ENCODE measurements around the gene HFE. TPM values are rescaled to one million over a fixed set of nuclear protein-coding genes. Genes with fewer than 3 reads are reported as not detected.
"Not testable (repeated sequence)": the region's sequence is repeated elsewhere in the genome, so short reads cannot be mapped to it uniquely, and the experiment has no call there.

HFE gene
- total RNA-seq, 1 donor = 15.5 TPM

GRCh38 chr6:26064619-26065257 lies 22.5 kb upstream of the HFE start:
- H3K4me3 ChIP-seq (ENCODE audit: low read depth, low read length) = no peak overlapping the region
- TF ChIP-seq CTCF (IDR thresholded peaks at IDR 0.05; ENCODE audit: insufficient read depth, low read depth, low read length) = peak; percentile 76
- peak; percentile 56 for DNase-seq (ENCODE audit: low read depth)

- no peak overlapping the region for H3K4me3 ChIP-seq (ENCODE audit: low read depth, low read length)
- peak; percentile 85 for TF ChIP-seq CTCF (IDR thresholded peaks at IDR 0.05; ENCODE audit: insufficient read depth, low read depth, low read length)
- peak; percentile 88 for DNase-seq (ENCODE audit: low read depth)
Observed at GRCh38 chr6:26065952-26066380, 21.3 kb upstream of the HFE start.

GRCh38 chr6:26067367-26067766 lies 19.9 kb upstream of the HFE start:
- no peak for DNase-seq (ENCODE audit: low read depth)
- no peak overlapping the region for H3K4me3 ChIP-seq (ENCODE audit: low read depth, low read length)
- TF ChIP-seq CTCF (IDR thresholded peaks at IDR 0.05; ENCODE audit: insufficient read depth, low read depth, low read length) = no peak

GRCh38 chr6:26068036-26068435 lies 19.2 kb upstream of the HFE start:
- no peak overlapping the region for H3K4me3 ChIP-seq (ENCODE audit: low read depth, low read length)
- no peak for TF ChIP-seq CTCF (IDR thresholded peaks at IDR 0.05; ENCODE audit: insufficient read depth, low read depth, low read length)
- no peak for DNase-seq (ENCODE audit: low read depth)

- DNase-seq (ENCODE audit: low read depth) = no peak
- H3K4me3 ChIP-seq (ENCODE audit: low read depth, low read length) = no peak overlapping the region
- TF ChIP-seq CTCF (IDR thresholded peaks at IDR 0.05; ENCODE audit: insufficient read depth, low read depth, low read length) = no peak
Observed at GRCh38 chr6:26071135-26071534, 16.1 kb upstream of the HFE start.

- no peak overlapping the region for H3K4me3 ChIP-seq (ENCODE audit: low read depth, low read length)
- no peak for TF ChIP-seq CTCF (IDR thresholded peaks at IDR 0.05; ENCODE audit: insufficient read depth, low read depth, low read length)
- no peak for DNase-seq (ENCODE audit: low read depth)
Observed at GRCh38 chr6:26075063-26075717, 12.0 kb upstream of the HFE start.

GRCh38 chr6:26078066-26078465 lies 9.2 kb upstream of the HFE start:
- DNase-seq (ENCODE audit: low read depth); H3K4me3 ChIP-seq (ENCODE audit: low read depth, low read length): not testable (repeated sequence)

- H3K4me3 ChIP-seq (ENCODE audit: low read depth, low read length); DNase-seq (ENCODE audit: low read depth): not testable (repeated sequence)
Observed at GRCh38 chr6:26081096-26081495, 6.1 kb upstream of the HFE start.
